GM11168 (cell line): ENCODE data around the gene CCDC180.
"Not testable (repeated sequence)": the region's sequence is repeated elsewhere in the genome, so short reads cannot be mapped to it uniquely, and the experiment has no call there.

Source experiments
- in situ Hi-C: fragments of 300-500 bp; cut with MboI; formaldehyde crosslinking; loops from one replicate; pipeline ENCODE4 v1.12.0; 2022; ENCODE audit warnings: low sequenced_read_pairs; ENCODE audit not compliant: unreplicated experiment

CCDC180 gene

GRCh38 chr9:97307500-97308163, at the start of gene CCDC180:
Gene CCDC180, plus strand, starts transcription at chr9:97307659. Its CDS starts 405 bp downstream, at chr9:97308064.
- in situ Hi-C loops = no loop called here

GRCh38 chr9:97259834-97260514, 47.5 kb upstream of the CCDC180 start:
- in situ Hi-C loops = not testable (repeated sequence)

- in situ Hi-C loops = no loop called here
Measured at GRCh38 chr9:97271292-97271691, 36.2 kb upstream of the CCDC180 start.

- in situ Hi-C loops = no loop called here
Measured at GRCh38 chr9:97272072-97272471, 35.4 kb upstream of the CCDC180 start.

- in situ Hi-C loops = no loop called here
Measured at GRCh38 chr9:97276310-97276852, 31.1 kb upstream of the CCDC180 start.

- in situ Hi-C loops = no loop called here
Measured at GRCh38 chr9:97277953-97278352, 29.5 kb upstream of the CCDC180 start.

GRCh38 chr9:97280755-97281330, 26.6 kb upstream of the CCDC180 start:
- in situ Hi-C loops = no loop called here

- in situ Hi-C loops = no loop called here
Measured at GRCh38 chr9:97283768-97284167, 23.7 kb upstream of the CCDC180 start.

- in situ Hi-C loops = no loop called here
Measured at GRCh38 chr9:97284798-97285197, 22.7 kb upstream of the CCDC180 start.

GRCh38 chr9:97292200-97292599, 15.3 kb upstream of the CCDC180 start:
- in situ Hi-C loops = no loop called here

- in situ Hi-C loops = no loop called here
Measured at GRCh38 chr9:97293207-97293721, 14.2 kb upstream of the CCDC180 start.

- in situ Hi-C loops = no loop called here
Measured at GRCh38 chr9:97293818-97294217, 13.6 kb upstream of the CCDC180 start.

GRCh38 chr9:97297889-97298288, 9.6 kb upstream of the CCDC180 start:
- in situ Hi-C loops = no loop called here

- in situ Hi-C loops = no loop called here
Measured at GRCh38 chr9:97299809-97300414, 7.5 kb upstream of the CCDC180 start.

- in situ Hi-C loops = no loop called here
Measured at GRCh38 chr9:97300586-97300985, 6.9 kb upstream of the CCDC180 start.

- in situ Hi-C loops = no loop called here
Measured at GRCh38 chr9:97301974-97302373, 5.5 kb upstream of the CCDC180 start.

GRCh38 chr9:97304586-97304985, 2.9 kb upstream of the CCDC180 start:
- in situ Hi-C loops = no loop called here

GRCh38 chr9:97305501-97306298, 1.8 kb upstream of the CCDC180 start:
- in situ Hi-C loops = no loop called here

- in situ Hi-C loops = no loop called here
Measured at GRCh38 chr9:97307091-97307490, 368 bp upstream of the CCDC180 start.

- in situ Hi-C loops = no loop called here
Measured at GRCh38 chr9:97309260-97309659, 1.8 kb downstream of the CCDC180 start.
